Hematopoietic multipotent progenitor cell treated with erythropoietin and hydrocortisone succinate and interleukin-3 and kit ligand, for 17 days (in vitro differentiated cells): Measurements from ENCODE around the gene SLC25A34.

ENCODE experiments used
- DNase-seq: peaks from one replicate; pipeline ENCODE4 v3.0.0-alpha.2; 2015; ENCODE audit warnings: low spot score

The SLC25A34 gene

GRCh38 chr1:15775706-15776105 lies 39.6 kb downstream of the SLC25A34 start:
- DNase-seq = no peak

DNA sequence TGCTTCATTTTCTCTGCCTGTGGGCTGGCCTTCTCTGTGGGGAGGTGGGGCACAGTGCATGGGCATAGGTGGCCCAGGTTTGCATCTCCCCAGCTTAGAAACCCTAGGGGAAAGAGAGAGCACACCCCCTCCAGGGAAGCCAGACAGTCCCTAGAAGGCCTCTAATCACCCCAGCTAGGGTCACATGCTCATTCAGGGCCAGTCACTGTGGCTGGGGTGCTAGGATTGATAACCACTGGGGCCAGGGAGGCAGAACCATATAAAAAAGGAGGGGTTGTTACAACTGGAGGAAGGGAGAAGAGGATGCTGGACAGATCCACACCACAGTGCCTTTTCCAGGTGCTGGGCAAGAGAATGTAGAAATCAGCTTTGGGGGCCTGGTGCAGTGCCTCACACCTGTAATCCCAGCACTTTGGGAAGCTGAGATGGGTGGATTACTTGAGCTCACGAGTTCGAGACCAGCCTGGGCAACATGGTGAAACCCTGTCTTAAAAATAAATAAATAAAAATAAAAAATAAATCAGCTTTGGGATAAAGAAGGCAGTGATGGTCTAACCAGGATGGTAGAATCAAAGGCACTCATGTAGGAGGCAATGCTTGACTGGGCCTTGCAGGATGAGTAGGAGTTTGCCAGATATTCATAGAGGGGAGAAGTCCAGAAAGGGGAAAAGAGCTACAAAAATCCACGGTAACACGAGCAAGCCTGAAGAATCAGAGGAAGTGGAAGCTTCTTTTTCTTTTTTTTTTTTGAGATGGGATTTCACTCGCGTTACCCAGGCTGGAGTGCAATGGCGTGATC lies 42.0 kb downstream of the SLC25A34 start:
- no peak for DNase-seq

- no peak for DNase-seq
Observed at GRCh38 chr1:15785683-15786082, 49.6 kb downstream of the SLC25A34 start.

DNA sequence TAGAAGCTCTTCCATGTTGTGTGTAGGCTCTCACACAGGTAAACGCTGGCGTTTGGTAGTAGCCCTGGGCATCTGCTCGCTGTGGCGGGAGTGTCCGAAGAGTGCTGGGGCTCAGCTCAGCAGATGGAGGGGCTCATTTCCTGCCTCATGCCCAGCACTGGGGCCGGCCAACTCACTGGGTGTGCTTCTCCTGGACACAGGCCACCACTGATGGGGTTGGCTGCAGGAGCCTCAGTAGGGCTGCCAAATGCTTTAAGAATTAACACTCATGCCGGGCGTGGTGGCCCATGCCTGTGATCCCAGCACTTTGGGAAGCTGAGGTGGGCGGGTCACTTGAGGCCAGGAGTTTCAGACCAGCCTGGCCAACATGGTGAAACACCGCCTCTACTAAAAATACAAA lies 50.5 kb downstream of the SLC25A34 start:
- no peak for DNase-seq

GRCh38 chr1:15788624-15789301 lies 52.7 kb downstream of the SLC25A34 start:
- no peak for DNase-seq
